ENCODE measurements around the gene CEP350.

DNA sequence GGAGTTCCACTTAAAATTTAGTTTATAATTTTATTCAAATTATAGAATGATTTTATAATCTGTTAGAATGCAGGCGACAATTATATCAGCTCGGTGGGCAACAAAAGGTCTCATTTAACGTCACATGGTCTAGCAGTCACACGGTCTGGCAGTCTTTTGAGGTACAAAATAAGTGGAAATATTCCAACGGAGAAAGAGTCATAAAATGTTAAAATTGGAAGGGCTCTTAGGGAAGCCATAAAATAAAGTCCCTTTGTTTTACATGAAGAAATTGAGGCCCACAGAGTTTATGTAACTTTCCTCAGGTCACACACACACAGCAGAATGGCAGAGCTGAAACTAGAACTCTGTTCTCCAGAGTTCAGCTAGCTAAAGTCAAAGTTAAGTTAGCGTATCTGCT is 115.7 kb downstream of the CEP350 start:
- TF ChIP-seq CTCF (IDR thresholded peaks at IDR 0.05) (no peak), POLR2A (IDR thresholded peaks at IDR 0.05) (no peak)

Measured in adrenal gland (tissue), 5 donors.